Keratinocyte (primary cell): ENCODE data around the gene TFB1M. TPM values are rescaled to one million over a fixed set of nuclear protein-coding genes. Genes with fewer than 3 reads are reported as not detected.

Experiments
- DNase-seq: peaks from one replicate; pipeline ENCODE4 v3.0.0-alpha.2; 2011; ENCODE audit warnings: low read depth, missing footprints, low spot score
- FAIRE-seq: peaks from 2 replicates; lab custom pipeline; 2011; peaks lifted over from hg19 to GRCh38; lab: Jason Lieb, UNC
- H2AFZ ChIP-seq: 2 replicates; pipeline ENCODE4 v1.6.0; 2012; ENCODE audit warnings: low read length, control low read depth, inconsistent platforms; ENCODE audit not compliant: control insufficient read depth
- H3K27ac ChIP-seq: 2 replicates; pipeline ENCODE4 v1.5.1; 2011; ENCODE audit warnings: low read length; ENCODE audit not compliant: control insufficient read depth, insufficient read depth
- H3K27me3 ChIP-seq: 3 replicates; pipeline ENCODE4 v1.6.0; 2011; ENCODE audit warnings: low read length; ENCODE audit not compliant: control insufficient read depth, insufficient read depth; ENCODE audit errors: extremely low read depth
- H3K36me3 ChIP-seq, 2 experiments: 2 replicates in 1 of 2; 3 replicates in 1 of 2; pipeline ENCODE4 v1.5.1; 2011; ENCODE audit warnings: low read length in 2 of 2, mild to moderate bottlenecking in 1 of 2; ENCODE audit not compliant: control insufficient read depth in 2 of 2, insufficient read depth in 2 of 2; ENCODE audit errors: extremely low read depth in 1 of 2
- H3K4me1 ChIP-seq: 3 replicates; pipeline ENCODE4 v1.5.1; 2011; ENCODE audit warnings: low read length; ENCODE audit not compliant: control insufficient read depth, insufficient read depth; ENCODE audit errors: extremely low read depth
- H3K4me2 ChIP-seq: 3 replicates; pipeline ENCODE4 v1.6.0; 2011; ENCODE audit warnings: low read depth, low read length; ENCODE audit not compliant: control insufficient read depth, insufficient read depth; ENCODE audit errors: extremely low read depth
- H3K4me3 ChIP-seq, 3 experiments: fragments of 200-600 bp in 1 of 3; sonication (generic) in 1 of 3; 2 replicates in 2 of 3; 3 replicates in 1 of 3; pipeline ENCODE4 v1.5.1; 2011 to 2016; ENCODE audit warnings: low read length in 3 of 3, mild to moderate bottlenecking in 3 of 3, control low read depth in 2 of 3, inconsistent platforms in 1 of 3, low read depth in 1 of 3, mixed read lengths in 1 of 3, mixed run types in 1 of 3, moderate library complexity in 1 of 3; ENCODE audit not compliant: control insufficient read depth in 2 of 3, insufficient read depth in 2 of 3; ENCODE audit errors: extremely low read depth in 1 of 3
- H3K79me2 ChIP-seq: 2 replicates; pipeline ENCODE4 v1.6.0; 2012; ENCODE audit warnings: low read length; ENCODE audit not compliant: control insufficient read depth, insufficient read depth
- H3K9ac ChIP-seq: 3 replicates; pipeline ENCODE4 v1.6.0; 2011; ENCODE audit warnings: low read length; ENCODE audit not compliant: control insufficient read depth, insufficient read depth; ENCODE audit errors: extremely low read depth
- H3K9me1 ChIP-seq: 3 replicates; pipeline ENCODE4 v1.6.0; 2011; ENCODE audit warnings: low read length; ENCODE audit not compliant: control insufficient read depth, insufficient read depth; ENCODE audit errors: extremely low read depth
- H3K9me3 ChIP-seq: 2 replicates; pipeline ENCODE4 v1.5.1; 2012; ENCODE audit warnings: low read depth, low read length; ENCODE audit not compliant: control insufficient read depth
- H4K20me1 ChIP-seq: 3 replicates; pipeline ENCODE4 v1.6.0; 2011; ENCODE audit warnings: low read length; ENCODE audit not compliant: control insufficient read depth, insufficient read depth; ENCODE audit errors: extremely low read depth
- CTCF ChIP-seq, 3 experiments: IDR thresholded peaks in 1 of 3; conservative IDR thresholded peaks in 1 of 3; optimal IDR thresholded peaks in 1 of 3; 2 replicates in 2 of 3; 3 replicates in 1 of 3; pipeline versions ENCODE3 to v1.5.1; 2011; ENCODE audit warnings: low read length in 3 of 3, mild to moderate bottlenecking in 3 of 3, moderate library complexity in 2 of 3, control low read depth in 1 of 3, inconsistent platforms in 1 of 3; ENCODE audit not compliant: insufficient read depth in 2 of 3; ENCODE audit errors: extremely low read depth in 1 of 3
- EZH2 ChIP-seq: IDR thresholded peaks from one replicate; pipeline ENCODE4 v1.6.1; 2012; ENCODE audit warnings: inconsistent platforms, mild to moderate bottlenecking, low read length, moderate library complexity
- dilution Hi-C: fragments of 300-500 bp; cut with MboI; formaldehyde crosslinking; loops from one replicate; pipeline ENCODE4 v1.7.0; 2020; ENCODE audit warnings: low sequenced_read_pairs; ENCODE audit not compliant: extremely low pct_ligation_motif_present
- polyA plus RNA-seq, 5 experiments: library from polyadenylated mRNA; depleted of rRNA in 3 of 5; stranded (reverse) in 3 of 5; stranded (forward) in 1 of 5; unstranded in 1 of 5; fragments of >200 nt; gene quantifications; 1 replicate in 1 of 5; 2 replicates in 3 of 5; 3 replicates in 1 of 5; pipeline versions ENCODE4 v1.2.1 to v1.2.3, GENCODE V29; 2011 to 2012; ENCODE audit warnings: missing spikeins in 2 of 5, low read depth in 1 of 5, low replicate concordance in 1 of 5

TFB1M gene
- polyA plus RNA-seq, 1 donor (not counting 4 experiments of a cell fraction or from before 2014, with no cell fraction given), result 38.6 TPM

DNA sequence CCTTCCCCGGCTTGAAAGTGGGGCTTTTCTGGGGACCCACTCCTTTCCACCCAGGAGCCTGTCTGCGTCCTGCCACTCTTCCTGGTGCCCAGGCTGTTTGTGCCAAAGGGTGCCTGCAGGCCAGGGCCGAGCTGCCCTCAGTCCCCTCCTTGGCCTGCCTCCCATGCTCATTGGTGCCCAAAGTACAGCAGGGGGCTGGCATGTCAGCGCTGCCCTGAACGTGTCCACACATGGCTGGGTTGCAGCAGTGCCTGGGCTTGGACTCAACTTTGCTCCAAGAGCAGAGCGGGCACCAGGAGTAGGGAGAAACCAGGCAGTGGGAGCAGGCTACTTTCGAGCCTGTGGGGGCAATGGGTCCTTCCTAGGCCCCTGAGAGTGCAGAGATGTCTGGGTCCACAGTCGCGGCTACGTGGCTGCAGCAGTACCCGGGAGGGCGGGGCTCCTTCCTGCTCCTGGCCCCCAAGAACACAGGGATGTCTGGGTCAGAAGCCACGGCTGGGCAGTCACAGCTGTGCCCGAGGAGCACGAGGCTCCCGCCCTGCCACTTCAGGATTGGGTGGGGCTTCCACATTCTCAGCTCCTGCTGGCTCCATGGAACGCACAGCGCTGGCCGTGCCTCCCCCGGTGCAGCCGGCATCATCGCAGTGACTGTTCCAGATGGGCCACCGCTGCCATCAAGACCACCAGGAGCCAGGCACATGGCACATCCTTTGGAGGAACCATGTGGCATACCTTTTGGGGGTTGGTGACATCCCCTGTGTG lies 100.5 kb downstream of the TFB1M start:
- Histone ChIP-seq H3K27ac (peak overlapping the region; percentile 60), H3K4me1 (peaks cover 25% of the 10 kb centered on the region), H3K4me3 (peak overlapping the region in 1 of 3 experiments; percentile 38), H3K27me3 (no peaks in the 10 kb centered on the region), H3K4me2 (peak overlapping the region; percentile 78), H3K36me3 (no peaks in the 10 kb centered on the region), H3K79me2 (no peaks in the 10 kb centered on the region), H3K9me3 (no peaks in the 10 kb centered on the region), H4K20me1 (no peaks in the 10 kb centered on the region), H3K9ac (peak overlapping the region; percentile 34), H3K9me1 (no peaks in the 10 kb centered on the region), H2AFZ (peak overlapping the region; percentile 79)
- dilution Hi-C loops, result no loop called here
- no peak for FAIRE-seq
- peak; percentile 49 for DNase-seq
- TF ChIP-seq CTCF (optimal IDR thresholded peaks at IDR 0.05 in 1 of 3, IDR thresholded peaks at IDR 0.05 in 1 of 3, conservative IDR thresholded peaks at IDR 0.05 in 1 of 3; ENCODE audit: extremely low read depth in 1 of 3, insufficient read depth in 2 of 3, low read length in 3 of 3) (no peak), EZH2 (no peak)

DNA sequence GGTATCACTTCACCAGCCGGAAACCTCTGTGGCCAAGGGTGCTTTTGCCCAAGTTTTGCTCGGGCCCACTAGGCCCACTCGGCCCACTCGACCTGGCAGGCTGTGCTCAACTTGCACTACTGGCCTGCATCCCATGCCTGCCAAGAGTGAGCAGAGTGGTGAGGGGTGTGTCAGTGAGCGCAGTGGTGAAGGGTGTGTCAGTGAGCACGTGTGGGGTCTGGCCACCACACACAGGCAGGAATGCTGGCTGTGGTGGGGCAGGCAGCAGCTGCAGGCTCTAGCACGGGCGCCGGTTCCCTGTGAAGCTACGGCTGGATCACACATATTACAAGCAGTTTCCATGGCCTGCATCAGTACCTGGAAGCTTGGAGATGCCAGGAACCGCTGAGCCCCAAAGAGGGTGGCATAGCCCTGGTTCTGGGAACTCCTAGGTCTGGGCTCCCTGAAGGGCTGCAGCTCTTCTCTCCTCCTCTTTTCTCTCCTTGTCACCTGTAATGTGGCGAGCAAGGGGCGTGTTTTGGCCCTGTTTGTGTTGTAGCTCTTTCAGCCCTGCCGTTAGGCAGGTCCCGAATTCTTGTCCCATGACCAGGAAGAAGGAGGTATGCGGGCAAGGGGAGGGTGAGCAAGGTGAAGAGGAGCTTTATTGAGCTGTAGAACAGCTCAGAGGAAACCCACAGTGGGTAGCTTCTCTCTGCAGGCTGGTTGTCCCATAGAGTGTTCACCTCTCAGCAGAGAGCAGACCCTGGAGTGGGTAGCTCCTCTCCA lies 101.5 kb downstream of the TFB1M start:
- Histone ChIP-seq H3K9ac (peak overlapping the region; percentile 34), H3K4me2 (peak overlapping the region; percentile 78), H3K36me3 (no peaks in the 10 kb centered on the region), H3K27ac (peak overlapping the region; percentile 60), H3K9me3 (no peaks in the 10 kb centered on the region), H3K4me3 (peak overlapping the region in 2 of 3 experiments; percentile 31 to 38), H4K20me1 (no peaks in the 10 kb centered on the region), H3K27me3 (no peaks in the 10 kb centered on the region), H2AFZ (peak overlapping the region; percentile 79), H3K79me2 (no peaks in the 10 kb centered on the region), H3K9me1 (no peaks in the 10 kb centered on the region), H3K4me1 (peaks cover 25% of the 10 kb centered on the region)
- peak; percentile 99 for FAIRE-seq
- dilution Hi-C loops, result no loop called here
- TF ChIP-seq CTCF (optimal IDR thresholded peaks at IDR 0.05 in 1 of 3, IDR thresholded peaks at IDR 0.05 in 1 of 3, conservative IDR thresholded peaks at IDR 0.05 in 1 of 3; ENCODE audit: extremely low read depth in 1 of 3, insufficient read depth in 2 of 3, low read length in 3 of 3), result no peak
- TF ChIP-seq EZH2, result no peak
- DNase-seq, result peak; percentile 65
